HG03354 (cell line): ENCODE results near the gene IL23A.
A peak's percentile ranks its signal among the peaks of the same experiment; 100 is the strongest.

ENCODE experiments used
- ATAC-seq: cut with Tn5 transposase; IDR thresholded peaks from one replicate; pipeline ENCODE4 v1.9.1; 2021; ENCODE audit warnings: mild to moderate bottlenecking; ENCODE audit not compliant: unreplicated experiment, poor library complexity, severe bottlenecking

The IL23A gene, protein sequence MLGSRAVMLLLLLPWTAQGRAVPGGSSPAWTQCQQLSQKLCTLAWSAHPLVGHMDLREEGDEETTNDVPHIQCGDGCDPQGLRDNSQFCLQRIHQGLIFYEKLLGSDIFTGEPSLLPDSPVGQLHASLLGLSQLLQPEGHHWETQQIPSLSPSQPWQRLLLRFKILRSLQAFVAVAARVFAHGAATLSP

DNA sequence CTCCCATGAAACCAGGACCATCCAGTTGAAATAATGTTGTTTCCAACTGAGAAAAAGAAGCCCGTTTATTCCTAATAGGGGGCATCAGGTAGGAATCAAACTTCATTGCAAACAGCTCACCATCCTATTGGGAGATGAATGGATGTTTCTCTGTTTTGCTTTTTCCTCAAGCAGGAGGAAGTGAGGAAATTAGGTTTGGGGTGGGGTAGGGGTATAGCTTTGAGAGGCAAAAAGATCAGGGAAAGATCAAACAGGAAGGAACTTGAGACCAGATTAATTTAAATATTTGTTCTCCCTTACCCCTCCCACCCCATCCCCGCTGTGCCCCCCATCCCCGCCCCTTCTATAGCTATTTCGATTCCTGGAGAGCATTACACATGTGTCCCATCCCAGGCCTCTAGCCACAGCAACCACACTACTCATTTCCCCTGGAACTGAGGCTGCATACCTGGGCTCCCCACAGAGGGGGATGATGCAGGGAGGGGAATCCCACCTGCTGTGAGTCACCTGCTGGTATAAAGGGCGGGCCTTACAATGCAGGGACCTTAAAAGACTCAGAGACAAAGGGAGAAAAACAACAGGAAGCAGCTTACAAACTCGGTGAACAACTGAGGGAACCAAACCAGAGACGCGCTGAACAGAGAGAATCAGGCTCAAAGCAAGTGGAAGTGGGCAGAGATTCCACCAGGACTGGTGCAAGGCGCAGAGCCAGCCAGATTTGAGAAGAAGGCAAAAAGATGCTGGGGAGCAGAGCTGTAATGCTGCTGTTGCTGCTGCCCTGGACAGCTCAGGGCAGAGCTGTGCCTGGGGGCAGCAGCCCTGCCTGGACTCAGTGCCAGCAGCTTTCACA is at the start of gene IL23A:
Gene IL23A, plus strand, starts transcription at position 577 of the 850 bp plus-strand sequence. Its CDS starts 161 bp downstream, at position 738.
- ATAC-seq = peak; percentile 32

DNA sequence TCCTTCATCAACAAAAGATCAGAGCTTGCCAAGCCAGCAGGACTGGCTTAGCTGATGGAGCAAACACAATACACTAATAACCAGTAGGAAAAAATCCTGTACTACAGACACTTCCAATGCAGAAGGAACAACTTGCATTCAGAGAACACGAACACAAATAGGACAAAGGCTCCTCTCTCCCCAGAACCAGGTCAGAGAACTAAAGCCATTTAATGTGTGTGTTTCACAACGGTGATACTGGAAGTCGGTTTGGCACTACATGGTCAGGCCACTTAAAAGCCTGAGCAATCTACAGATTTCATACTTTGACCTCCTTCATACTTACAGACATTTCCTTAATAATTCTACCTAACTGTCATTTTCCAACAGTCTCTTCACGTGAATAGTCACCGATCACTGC is 44.9 kb upstream of the IL23A start:
- ATAC-seq = no peak

DNA sequence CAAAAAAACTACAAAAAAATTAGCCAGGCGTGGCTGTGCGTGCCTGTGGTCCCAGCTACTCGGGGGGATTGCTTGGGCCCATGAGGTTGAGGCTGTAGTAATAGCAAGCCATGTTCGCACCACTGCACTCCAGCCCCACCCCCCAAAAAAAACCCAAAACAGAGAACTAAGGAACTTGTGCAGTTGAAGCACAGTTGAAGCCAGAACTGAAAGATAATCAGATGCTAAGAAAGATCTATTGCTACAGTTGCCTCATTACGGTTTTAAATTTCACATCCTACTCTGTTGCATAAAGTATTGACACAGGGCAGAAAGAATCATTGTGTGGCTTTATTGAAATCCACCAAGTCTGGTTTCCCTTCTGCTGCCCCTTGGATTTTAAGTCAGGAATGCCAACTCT is 42.4 kb upstream of the IL23A start:
- ATAC-seq = no peak

DNA sequence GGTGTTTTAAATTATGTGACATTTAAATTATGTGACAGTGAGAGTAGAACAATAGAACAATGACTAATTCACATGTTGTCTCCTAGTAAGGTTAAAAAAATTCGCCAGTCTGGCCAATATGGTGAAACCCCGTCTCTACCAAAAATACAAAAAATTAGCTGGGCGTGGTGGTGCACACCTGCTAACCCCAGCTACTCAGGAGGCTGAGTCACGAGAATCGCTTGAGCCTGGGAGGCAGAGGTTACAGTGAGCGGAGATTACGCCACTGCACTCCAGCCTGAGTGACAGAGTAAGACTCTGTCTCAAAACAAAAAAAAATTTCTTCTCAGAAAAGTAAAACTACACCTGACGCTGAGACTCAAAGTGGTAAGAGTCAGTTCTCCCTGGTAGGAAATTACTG is 41.3 kb upstream of the IL23A start:
- ATAC-seq = no peak

DNA sequence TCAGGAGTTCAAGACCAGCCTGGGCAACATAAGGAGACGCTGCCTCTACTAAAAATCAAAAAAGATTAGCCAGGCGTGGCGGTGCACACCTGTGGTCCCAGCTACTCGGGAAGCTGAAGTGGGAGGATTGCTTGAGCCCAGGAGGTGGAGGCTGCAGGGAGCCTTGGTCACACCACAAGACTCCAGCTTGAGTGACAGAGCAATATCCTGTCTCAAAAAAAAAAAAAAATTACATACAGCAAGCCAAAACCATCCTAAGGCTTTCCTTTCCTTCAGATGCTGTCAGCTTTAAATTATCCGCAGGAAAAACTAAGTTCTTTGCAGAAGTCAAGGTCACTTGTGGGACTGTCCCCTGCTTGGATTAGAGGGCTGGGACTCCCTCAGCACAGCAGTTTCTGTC is 39.9 kb upstream of the IL23A start:
- no peak for ATAC-seq

DNA sequence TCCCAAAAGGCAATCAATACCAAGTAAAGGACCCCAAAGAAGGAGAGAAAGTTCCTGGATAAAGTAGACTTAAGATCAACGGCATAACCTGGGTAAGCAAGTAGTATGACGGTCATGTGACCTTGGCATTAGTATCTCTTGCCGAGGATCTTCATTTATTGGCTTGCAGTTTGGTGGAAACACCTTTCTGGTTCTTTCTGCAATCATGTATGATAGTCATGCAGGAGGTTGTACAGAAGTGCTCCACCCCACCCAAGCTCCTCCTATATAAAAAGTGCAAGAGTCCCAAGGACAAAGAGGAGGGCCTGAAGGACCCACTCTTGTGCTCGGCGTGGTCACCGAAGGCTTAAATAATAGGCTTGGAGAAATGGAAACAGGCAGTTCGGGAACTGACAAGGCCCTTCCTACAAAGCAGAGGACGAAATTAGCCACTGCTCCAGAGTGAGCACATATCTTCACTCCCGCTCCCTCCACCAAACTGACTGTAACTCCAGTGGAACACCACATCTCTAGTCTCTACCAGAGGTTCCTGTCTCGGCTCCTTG is 39.3 kb upstream of the IL23A start:
- ATAC-seq = no peak

DNA sequence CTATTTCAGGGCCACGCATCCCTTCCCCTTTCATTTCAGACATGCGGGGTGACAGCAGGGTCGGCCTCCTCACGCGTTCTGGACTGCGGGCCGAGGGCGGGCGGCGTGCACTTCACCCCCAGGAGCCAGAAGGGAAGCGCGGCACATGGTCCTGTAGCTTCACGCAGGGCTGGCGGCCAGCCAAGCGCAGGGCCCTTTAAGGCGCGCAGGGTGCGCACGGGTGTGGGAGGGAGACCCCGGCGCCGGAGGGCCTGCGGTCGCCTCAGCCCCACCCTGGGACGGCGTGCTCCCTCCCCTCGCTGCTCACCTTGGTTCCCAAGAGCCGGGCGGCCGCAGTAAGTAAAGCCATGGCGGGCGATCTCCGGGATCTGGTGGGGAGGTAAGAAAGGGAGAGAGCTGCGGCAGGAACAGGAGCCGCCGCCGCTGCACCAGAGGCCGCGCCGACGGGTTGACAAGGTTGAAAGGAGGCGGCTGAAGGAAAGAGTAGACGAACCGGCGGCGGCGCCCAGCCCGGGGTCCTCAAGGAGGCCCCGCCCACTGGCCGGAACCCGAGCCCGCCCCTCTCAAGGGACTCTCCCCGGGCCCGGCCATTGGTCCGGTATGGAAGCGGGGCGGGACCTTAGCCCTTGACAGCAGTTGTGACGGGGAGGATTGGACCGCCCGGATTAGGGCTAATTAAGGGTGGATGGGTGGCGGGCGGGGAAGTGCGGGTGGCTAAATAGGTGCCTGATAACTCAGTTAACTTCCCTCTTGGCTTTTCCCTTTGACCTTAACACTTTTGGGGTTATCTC is 38.6 kb upstream of the IL23A start, which contains the start of gene CS:
Gene CS, minus strand, starts transcription at position 478 of the 791 bp plus-strand sequence. Its CDS starts 129 bp downstream, at position 349.
- ATAC-seq = peak; percentile 94

DNA sequence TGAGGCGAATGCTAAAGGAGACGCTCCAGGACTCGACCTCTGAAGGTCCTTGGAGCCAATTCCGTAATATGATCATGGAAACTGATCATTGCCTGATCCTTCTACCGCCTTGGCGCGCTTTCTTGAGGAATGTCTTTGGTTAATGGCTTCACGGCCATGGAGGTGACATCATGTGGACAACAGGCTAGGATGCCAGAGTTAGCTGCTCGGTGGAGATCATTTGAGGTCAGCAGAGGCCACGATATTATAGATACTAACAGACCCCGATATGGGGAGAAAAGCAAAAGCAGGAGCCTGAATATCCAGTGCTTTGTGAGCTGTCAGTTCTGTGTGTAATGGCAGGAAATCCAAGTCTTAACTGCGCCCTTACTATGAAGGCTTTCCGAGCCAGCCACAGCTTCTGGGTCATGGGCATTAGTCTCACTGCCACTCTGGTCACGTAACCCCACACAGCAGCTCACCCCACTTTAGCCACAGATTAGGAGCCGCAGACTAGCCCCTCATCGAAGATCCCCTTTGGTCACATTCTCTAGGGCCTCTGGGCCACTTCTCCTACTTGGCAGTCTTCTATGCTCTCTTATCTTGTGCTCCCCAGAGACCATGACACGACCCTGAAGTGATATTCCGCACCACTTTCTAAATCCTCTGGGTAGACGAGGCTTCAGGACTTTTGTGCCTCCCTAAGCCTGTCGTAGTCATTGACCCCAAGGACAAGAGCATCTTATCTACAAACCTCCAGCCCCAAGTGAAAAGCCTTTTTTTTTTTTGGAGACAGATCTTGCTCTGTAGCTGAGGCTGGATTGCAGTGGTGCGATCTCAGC is 37.8 kb upstream of the IL23A start:
- ATAC-seq = no peak

DNA sequence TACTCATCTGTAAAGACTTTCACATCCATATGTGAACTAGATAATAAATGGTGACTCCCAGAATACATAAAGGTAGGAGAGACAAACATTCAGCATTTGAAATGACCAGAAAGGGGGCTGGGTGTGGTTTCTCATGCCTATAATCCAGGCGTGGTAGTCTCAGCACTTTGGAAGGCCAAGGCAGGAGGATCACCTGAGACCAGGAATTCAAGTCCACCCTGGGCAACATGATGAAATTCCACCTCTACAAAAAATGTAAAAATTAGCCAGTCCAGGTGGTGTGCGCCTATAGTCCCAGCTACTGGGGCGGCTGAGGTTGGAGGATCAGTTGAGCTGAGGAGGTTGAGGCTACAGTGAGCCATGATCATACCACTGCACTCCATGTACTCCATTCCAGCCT is 34.4 kb upstream of the IL23A start:
- no peak for ATAC-seq

DNA sequence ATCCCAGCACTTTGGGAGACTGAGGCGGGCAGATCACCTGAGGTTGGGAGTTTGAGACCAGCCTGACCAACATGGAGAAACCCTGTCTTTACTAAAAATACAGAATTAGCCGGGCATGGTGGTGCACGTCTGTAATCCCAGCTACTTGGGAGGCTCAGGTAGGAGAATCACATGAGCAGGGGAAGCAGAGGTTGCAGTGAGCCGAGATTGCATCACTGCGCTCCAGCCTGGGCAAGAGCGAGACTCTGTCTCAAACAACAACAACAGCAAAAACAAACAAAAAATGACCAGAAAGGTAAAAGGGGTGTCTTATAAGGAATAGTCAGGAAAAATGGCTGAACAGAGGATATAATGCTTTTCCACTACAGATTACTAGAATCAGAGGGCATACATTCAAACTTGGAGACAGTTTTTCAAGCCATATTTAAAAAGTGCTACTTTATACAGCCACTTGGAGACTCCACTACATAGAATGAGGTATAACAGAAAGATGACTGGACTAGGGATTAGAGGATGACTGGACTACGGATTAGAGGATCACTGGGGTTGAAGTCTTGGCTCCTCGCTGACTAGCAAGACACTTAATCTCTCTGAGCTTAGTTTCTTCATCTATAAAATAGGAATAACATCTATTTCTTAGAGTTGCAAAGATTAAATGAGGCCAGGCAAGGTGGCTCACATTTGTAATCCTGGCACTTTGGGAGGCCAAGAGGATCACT is 33.7 kb upstream of the IL23A start:
- ATAC-seq = no peak

DNA sequence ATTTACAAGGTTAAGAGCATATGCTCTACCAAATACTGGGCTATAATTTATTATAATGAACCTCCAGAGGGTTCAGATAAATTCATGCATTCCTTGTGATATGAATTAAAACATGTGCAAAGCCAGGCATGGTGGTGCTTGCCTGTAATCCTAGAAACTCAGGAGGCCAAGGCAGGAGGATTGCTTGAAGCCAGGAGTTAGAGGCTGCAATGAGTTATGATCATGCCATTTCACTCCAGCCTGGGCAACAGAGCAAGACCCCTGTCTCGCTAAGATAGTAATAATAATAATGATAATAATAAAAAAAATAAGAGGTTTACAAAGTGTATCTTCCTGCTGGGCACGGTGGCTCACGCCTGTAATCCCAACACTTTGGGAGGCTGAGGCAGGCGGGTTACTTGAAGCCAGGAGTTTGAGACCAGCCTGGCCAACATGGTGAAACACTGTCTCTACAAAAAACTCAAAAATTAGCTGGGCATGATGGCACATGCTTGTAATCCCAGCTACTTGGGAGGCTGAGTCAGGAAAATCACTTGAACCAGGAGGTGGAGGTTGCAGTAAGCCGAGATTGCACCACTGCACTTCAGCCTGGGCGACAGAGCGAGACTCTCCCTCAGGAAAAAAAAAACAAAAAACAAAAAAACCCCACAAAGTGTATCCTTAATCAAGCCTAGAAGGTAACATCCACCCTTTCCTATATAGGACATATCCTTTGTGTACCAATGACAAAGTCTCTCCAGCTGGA is 31.3 kb upstream of the IL23A start:
- ATAC-seq = no peak

DNA sequence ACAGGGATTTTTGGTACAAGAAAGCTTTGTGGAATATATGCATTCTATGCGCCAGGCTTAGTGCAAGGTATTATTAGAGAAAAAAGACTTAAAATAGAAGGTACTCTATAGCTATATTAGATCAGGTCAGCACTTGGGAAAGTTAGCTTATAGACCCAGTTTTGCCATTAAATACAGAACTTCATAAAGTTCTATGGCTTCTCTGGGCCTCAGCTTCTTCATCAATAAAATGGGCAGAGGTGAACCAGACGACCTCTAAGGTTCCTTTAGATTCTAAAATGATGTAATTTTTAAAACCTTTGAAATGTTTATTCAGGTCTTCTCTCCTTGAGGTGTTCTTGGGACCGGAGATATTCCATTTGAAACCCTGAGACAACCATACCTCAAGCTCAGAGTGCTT is 30.0 kb upstream of the IL23A start:
- ATAC-seq = no peak

DNA sequence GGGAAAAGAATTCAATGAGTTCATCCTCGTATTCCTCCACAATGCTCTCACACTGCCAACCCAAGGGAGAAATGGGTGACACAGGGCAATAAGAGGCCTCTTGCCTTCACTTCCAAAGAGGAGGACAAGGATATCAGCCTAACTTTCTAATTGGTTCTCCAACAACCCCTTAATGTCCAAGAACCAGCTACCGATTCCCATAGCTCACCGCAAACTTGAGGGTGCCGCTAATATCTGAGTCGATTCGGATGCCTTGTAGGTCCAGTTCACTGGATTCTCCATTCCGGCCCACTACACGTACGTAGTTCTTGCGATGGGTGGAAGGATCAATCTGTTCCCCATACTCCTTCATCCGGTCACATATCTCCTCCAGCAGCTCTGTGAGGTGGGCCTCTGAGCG is 27.7 kb upstream of the IL23A start:
- no peak for ATAC-seq

DNA sequence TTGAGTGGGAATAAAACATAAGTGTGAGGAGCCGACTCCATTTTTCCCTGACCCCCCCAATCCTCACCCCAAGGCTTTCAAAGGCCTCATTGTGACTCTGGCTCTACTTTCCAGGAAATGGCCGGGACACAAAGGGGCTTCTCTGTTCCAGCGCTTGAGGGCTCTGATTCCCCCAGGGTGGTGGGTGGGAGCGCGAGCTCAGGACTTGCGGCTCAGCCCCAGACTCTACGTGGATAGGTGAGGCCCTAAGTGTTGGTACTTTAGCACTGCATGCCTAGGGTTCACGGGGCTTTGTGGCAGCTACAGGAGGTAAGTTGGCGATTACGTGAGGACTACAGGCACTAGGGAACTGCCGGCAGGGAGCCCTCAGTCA is 23.4 kb upstream of the IL23A start:
- no peak for ATAC-seq

DNA sequence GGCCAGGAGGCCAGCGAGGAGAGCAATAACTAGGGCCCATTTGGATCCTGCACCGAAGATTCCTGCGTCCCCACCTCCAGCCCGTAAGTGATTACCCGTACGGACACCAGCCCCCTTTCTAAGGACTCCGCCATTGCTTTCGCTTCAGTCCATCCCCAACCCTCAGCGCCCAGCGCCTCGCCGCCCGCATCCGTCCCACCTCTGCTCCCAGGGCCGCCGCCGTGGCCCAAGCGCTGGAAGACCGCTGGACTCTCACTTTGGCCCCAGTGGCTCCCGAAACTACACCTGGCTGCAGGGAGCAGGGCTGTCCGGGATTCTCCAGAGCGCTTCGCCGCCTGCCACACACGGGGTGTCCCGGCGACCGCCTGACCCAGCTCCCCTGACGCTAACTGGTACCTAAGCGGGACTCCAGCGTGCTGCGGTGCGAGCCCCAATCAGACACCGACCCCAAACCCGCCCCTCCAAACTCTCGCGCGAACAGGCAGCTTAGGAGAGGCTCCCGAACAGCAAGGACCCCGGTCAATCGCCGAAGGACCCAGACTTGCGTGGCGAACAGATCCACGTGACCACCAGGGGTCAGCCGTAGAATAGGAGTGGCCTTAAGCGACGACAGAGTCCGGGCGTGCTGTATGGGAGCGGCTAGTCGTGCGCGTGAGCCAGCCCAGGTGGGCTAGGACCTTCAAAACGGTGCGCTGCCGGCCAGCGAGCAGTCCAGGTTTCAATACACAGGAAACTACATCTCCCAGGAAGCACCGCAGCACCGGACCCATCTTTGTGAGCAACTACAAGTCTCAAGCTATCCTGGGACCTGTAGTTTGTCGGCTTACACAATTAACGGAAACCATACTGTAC is 22.8 kb upstream of the IL23A start, which contains the start of gene CNPY2:
Gene CNPY2, minus strand, starts transcription at position 367 of the 852 bp plus-strand sequence. CDS start 771 bp downstream, outside the sequence.
- ATAC-seq = peak; percentile 94

DNA sequence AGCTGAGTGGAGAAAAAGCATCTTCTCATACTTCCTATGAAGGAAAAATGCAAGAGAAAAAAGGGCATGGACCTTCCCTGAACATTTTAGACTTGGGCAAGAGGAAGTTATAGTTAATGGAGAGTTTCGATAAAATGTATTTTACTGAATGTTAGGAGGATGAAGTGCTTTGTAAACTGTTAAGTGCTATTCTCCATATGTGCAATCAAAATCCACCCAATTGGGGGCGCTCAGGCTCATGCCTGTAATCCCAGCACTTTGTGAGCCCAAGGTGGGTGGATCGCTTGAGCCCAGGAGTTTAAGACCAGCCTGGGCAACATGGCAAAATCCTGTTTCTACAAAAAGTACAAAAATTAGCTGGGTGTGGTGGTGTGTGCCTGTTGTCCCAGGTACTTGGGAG is 21.0 kb upstream of the IL23A start:
- no peak for ATAC-seq

DNA sequence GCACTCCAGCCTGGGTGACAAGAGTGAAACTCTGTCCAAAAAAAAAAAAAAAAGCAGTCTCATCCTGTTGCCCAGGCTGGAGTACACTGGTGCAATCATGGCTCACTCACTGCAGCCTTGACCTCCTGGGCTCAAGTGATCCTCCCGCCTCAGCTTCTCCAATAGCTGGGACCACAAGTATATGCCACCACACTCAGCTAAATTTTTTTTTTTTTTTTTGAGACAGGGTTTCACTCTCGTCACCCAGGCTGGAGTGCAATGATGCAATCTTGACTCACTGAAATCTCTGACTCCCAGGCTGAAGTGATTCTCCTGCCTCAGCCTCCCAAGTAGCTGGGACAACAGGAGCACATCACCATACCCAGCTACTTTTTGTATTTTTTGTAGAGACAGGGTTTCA is 17.7 kb upstream of the IL23A start:
- no peak for ATAC-seq
